Right renal cortex interstitium (tissue), 3 donors: ENCODE measurements around the gene STK32A. TPM values are rescaled to one million over a fixed set of nuclear protein-coding genes. Genes with fewer than 3 reads are reported as not detected.

Experiments used
- DNase-seq, 3 donors: peaks; one replicate each; pipeline ENCODE4 v3.0.0-alpha.2; 2013; ENCODE audit warnings: low read depth in 3 of 3, low spot score in 2 of 3
- polyA plus RNA-seq, 3 donors: library from polyadenylated mRNA; unstranded; fragments of 120-200 nt; gene quantifications; one replicate each; pipeline ENCODE4 v1.2.1, GENCODE V29; 2013; ENCODE audit not compliant: insufficient read length in 3 of 3

The STK32A gene
- polyA plus RNA-seq, 3 donors = 11.6 to 14.3 (median 13.4) TPM

- no peak for DNase-seq
Observed at GRCh38 chr5:147245381-147246165, 10.7 kb downstream of the STK32A start.

- DNase-seq = no peak
Observed at GRCh38 chr5:147248561-147248960, 13.7 kb downstream of the STK32A start.

- no peak for DNase-seq
Observed at GRCh38 chr5:147259837-147260236, 25.0 kb downstream of the STK32A start.

GRCh38 chr5:147267082-147267832 lies 32.4 kb downstream of the STK32A start:
- DNase-seq = no peak

- DNase-seq = no peak
Observed at GRCh38 chr5:147276497-147276896, 41.7 kb downstream of the STK32A start.

GRCh38 chr5:147286296-147286695 lies 51.5 kb downstream of the STK32A start:
- DNase-seq = no peak

- no peak for DNase-seq
Observed at GRCh38 chr5:147287110-147287509, 52.3 kb downstream of the STK32A start.

- no peak for DNase-seq
Observed at GRCh38 chr5:147290261-147290660, 55.4 kb downstream of the STK32A start.

GRCh38 chr5:147303251-147303650 lies 68.4 kb downstream of the STK32A start:
- DNase-seq = no peak

GRCh38 chr5:147303976-147304375 lies 69.2 kb downstream of the STK32A start:
- no peak for DNase-seq

- no peak for DNase-seq
Observed at GRCh38 chr5:147305147-147305546, 70.3 kb downstream of the STK32A start.

GRCh38 chr5:147306351-147306750 lies 71.5 kb downstream of the STK32A start:
- no peak for DNase-seq

GRCh38 chr5:147307170-147307569 lies 72.3 kb downstream of the STK32A start:
- no peak for DNase-seq

GRCh38 chr5:147309621-147310020 lies 74.8 kb downstream of the STK32A start:
- no peak for DNase-seq

GRCh38 chr5:147310059-147310704 lies 75.4 kb downstream of the STK32A start:
- DNase-seq = no peak

- no peak for DNase-seq
Observed at GRCh38 chr5:147317978-147318684, 83.3 kb downstream of the STK32A start.

- DNase-seq = no peak
Observed at GRCh38 chr5:147321569-147321968, 86.7 kb downstream of the STK32A start.

GRCh38 chr5:147327421-147327820 lies 92.6 kb downstream of the STK32A start:
- DNase-seq = no peak

- no peak for DNase-seq
Observed at GRCh38 chr5:147327905-147328304, 93.1 kb downstream of the STK32A start.

- no peak for DNase-seq
Observed at GRCh38 chr5:147332658-147333057, 97.8 kb downstream of the STK32A start.

GRCh38 chr5:147336876-147337275 lies 102.0 kb downstream of the STK32A start:
- DNase-seq = peak; percentile 27 to 52 (median 31)
